Omental fat pad (tissue), 4 donors: ENCODE data around the gene USP26. TPM values are rescaled to one million over a fixed set of nuclear protein-coding genes. Genes with fewer than 3 reads are reported as not detected.
"Not testable (repeated sequence)": the region's sequence is repeated elsewhere in the genome, so short reads cannot be mapped to it uniquely, and the experiment has no call there.

Experiments used
- ATAC-seq: fragments of 150-250 bp; one replicate; pipeline ENCODE4 v1.9.1; 2016; ENCODE audit warnings: mild to moderate bottlenecking, moderate library complexity; ENCODE audit not compliant: low FRiP score
- DNase-seq: peaks from one replicate; pipeline ENCODE4 v3.0.0-alpha.2; 2019; ENCODE audit warnings: low spot score
- CTCF ChIP-seq, 3 donors: fragments of 450-650 bp; IDR thresholded peaks; one replicate each; pipeline ENCODE4 v1.5.1; 2016 to 2017; ENCODE audit warnings: antibody characterized with exemption in 3 of 3, mild to moderate bottlenecking in 3 of 3, moderate library complexity in 2 of 3
- total RNA-seq, 4 donors: library from RNA; depleted of rRNA; stranded (reverse); fragments of >200 nt; gene quantifications; one replicate each; pipeline ENCODE4 v1.1.0, GENCODE V29; 2016

Gene USP26
- total RNA-seq, 4 donors from 2014 or later = not detected

- no peak for TF ChIP-seq CTCF (IDR thresholded peaks at IDR 0.05)
- DNase-seq (no peak), ATAC-seq (no peak)
These were observed 42.9 kb downstream of the USP26 start for GRCh38 chrX:133053861-133054598.

DNA sequence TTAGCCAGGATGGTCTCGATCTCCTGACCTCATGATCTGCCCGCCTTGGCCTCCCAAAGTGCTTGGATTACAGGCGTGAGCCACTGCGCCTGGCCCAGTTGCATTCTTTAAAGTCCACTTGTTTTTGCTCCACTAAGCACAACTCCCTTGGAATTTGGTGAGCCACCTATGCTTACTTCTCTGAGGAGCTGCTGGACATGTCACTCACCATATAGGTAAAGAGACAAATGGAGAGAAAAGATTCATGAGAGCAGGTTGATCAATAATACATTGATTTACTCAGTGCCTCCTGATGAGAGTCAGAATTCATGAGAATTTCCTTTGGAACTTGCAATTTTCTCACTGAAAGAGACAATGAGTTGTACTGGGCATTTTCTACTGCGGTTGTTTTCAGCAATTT is 48.2 kb downstream of the USP26 start:
- TF ChIP-seq CTCF (IDR thresholded peaks at IDR 0.05) = no peak
- ATAC-seq (no peak), DNase-seq (no peak)

- ATAC-seq = no peak
- no peak for TF ChIP-seq CTCF (IDR thresholded peaks at IDR 0.05)
- no peak for DNase-seq
These were observed 50.3 kb downstream of the USP26 start for GRCh38 chrX:133046601-133047000.

DNA sequence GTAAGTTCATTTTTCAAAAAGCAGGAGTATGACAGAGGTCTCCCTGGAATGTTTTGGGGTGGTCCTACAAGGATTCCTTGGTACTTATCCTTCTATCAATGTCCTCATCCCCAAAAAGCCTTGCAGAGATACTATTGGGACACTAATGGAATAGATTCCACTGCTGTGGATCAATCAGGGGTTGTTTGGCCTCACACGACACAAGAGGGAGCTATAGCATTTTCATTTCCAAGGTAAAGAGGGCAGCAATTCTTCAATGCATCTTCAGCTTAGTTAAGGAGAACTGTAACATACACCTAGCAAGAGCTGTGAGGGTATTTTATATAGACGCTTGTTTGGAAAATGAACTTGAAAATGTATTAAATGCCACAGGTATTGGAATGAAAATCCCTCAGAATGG is 50.9 kb downstream of the USP26 start:
- ATAC-seq = no peak
- no peak for TF ChIP-seq CTCF (IDR thresholded peaks at IDR 0.05)
- no peak for DNase-seq

- not testable (repeated sequence) for DNase-seq, ATAC-seq
These were observed 52.6 kb downstream of the USP26 start for GRCh38 chrX:133044145-133044786.

GRCh38 chrX:133042260-133042659 is 54.6 kb downstream of the USP26 start:
- no peak for TF ChIP-seq CTCF (IDR thresholded peaks at IDR 0.05)
- ATAC-seq (no peak), DNase-seq (no peak)

DNA sequence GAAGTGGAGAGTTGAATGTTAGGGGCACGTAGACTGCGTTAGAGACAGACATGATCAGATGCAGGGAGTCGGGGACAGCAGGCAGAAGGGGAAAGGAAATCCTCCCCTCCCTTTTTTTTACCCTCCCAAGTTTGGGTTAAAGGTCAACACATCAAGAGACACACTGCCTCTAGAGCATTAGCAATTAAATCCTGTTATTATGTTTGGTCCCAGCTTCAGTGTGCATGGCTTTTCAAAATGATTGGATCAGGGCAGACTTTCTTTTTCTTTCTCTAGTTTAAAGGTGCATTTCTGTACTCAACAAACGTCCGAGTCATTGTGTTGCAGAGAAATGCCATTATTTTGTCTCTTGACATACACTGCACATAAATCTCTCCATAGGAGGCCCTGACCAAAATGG is 63.9 kb downstream of the USP26 start:
- TF ChIP-seq CTCF (IDR thresholded peaks at IDR 0.05) = no peak
- DNase-seq (no peak), ATAC-seq (no peak)
